Tibial nerve (tissue), 4 donors: ENCODE data around the gene GRIK3. TPM values are rescaled to one million over a fixed set of nuclear protein-coding genes. Genes with fewer than 3 reads are reported as not detected.
"Not testable (repeated sequence)": the region's sequence is repeated elsewhere in the genome, so short reads cannot be mapped to it uniquely, and the experiment has no call there.

Experiments
- DNase-seq, 2 donors: peaks; one replicate each; pipeline ENCODE4 v3.0.0-alpha.2; 2019; ENCODE audit warnings: low spot score in 2 of 2
- H3K27ac ChIP-seq, 4 donors: fragments of 200-600 bp; sonication (generic) in 3 of 4; one replicate each; pipeline ENCODE4 v1.5.1; 2017 to 2019; ENCODE audit warnings: mild to moderate bottlenecking in 1 of 4
- H3K27me3 ChIP-seq, 2 donors: fragments of 200-600 bp; sonication (generic) in 1 of 2; one replicate each; pipeline versions ENCODE4 v1.5.1 to v1.6.0; 2017 to 2019
- H3K36me3 ChIP-seq, 3 donors: fragments of 200-600 bp; sonication (generic); one replicate each; pipeline ENCODE4 v1.5.1; 2018 to 2019
- H3K4me1 ChIP-seq, 4 donors: fragments of 200-600 bp; sonication (generic) in 3 of 4; one replicate each; pipeline ENCODE4 v1.5.1; 2017 to 2019
- H3K4me3 ChIP-seq, 4 donors: fragments of 200-600 bp; sonication (generic) in 3 of 4; one replicate each; pipeline ENCODE4 v1.5.1; 2017 to 2019; ENCODE audit warnings: mild to moderate bottlenecking in 1 of 4, moderate library complexity in 1 of 4
- H3K9me3 ChIP-seq, 4 donors: fragments of 200-600 bp; sonication (generic) in 3 of 4; one replicate each; pipeline ENCODE4 v1.5.1; 2017 to 2019
- EP300 ChIP-seq, 2 donors: sonication (generic); formaldehyde crosslinking; IDR thresholded peaks; one replicate each; pipeline ENCODE4 v1.6.1; 2017; ENCODE audit warnings: antibody characterized with exemption in 2 of 2, mild to moderate bottlenecking in 1 of 2
- POLR2A ChIP-seq, 2 donors: fragments of 450-650 bp; IDR thresholded peaks; one replicate each; pipeline ENCODE4 v1.6.1; 2017; ENCODE audit warnings: antibody characterized with exemption in 2 of 2, mild to moderate bottlenecking in 2 of 2, moderate library complexity in 2 of 2
- WGBS, 2 donors: methylation state at CpG; one replicate each; pipeline ENCODE4 v1.1.5; 2018; 5-methylcytosine and 5-hydroxymethylcytosine counted together
- total RNA-seq, 4 donors: library from RNA; depleted of rRNA; stranded (reverse); fragments of >200 nt; gene quantifications; one replicate each; pipeline ENCODE4 v1.1.0, GENCODE V29; 2016
- TF ChIP-seq, protein P1 (sequence below), 5 experiments: fragments of 200-600 bp in 3 of 5; fragments of 450-650 bp in 2 of 5; sonication (generic) in 3 of 5; IDR thresholded peaks; one replicate each; pipeline ENCODE4 v1.5.1; 2016 to 2019; ENCODE audit warnings: antibody characterized with exemption in 5 of 5, mild to moderate bottlenecking in 3 of 5, moderate library complexity in 2 of 5

The GRIK3 gene
- total RNA-seq, 4 donors from 2014 or later: 12.8 to 26.2 (median 21.7) TPM

DNA sequence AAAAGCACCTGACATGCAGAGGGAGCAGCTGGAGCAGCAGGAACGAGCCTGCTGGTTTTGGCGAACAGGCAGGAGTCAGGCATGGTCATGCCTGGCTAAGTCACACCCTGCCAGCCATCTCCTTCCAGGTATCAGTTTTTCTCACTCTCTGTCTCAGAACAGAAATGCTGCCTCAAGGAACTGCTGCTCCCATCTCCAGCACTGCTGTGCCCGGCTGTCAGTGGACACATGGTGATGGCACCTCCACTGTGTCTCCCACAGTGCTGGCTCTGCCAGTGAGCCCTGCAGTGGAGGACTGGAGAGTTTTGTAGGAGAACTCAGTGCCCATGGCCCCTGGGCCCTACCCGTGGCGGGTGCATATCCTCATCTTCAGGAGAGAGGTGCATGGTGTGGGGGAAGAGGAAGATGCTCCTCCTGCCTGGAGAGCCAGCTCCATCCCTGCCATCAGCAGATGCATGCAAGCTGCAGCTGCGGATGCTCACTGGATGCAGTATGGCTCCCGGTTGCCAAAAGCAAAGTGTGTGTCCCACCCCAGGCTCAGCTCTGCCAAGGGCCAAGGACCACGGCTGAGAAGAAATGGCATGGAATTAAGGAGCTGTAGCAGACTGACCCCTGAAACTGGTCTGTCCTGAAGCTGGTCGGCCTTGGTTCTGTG lies 114.7 kb downstream of the GRIK3 start:
- no peak overlapping the region for H3K27ac ChIP-seq
- no peaks in the 10 kb centered on the region for H3K36me3 ChIP-seq
- no peak overlapping the region for H3K4me3 ChIP-seq
- no peaks in the 10 kb centered on the region for H3K9me3 ChIP-seq
- 73 to 75% methylated on average over 8 to 9 of the region's 9 CpGs for WGBS, 2 donors
- DNase-seq: no peak
- TF ChIP-seq, protein P1, sequence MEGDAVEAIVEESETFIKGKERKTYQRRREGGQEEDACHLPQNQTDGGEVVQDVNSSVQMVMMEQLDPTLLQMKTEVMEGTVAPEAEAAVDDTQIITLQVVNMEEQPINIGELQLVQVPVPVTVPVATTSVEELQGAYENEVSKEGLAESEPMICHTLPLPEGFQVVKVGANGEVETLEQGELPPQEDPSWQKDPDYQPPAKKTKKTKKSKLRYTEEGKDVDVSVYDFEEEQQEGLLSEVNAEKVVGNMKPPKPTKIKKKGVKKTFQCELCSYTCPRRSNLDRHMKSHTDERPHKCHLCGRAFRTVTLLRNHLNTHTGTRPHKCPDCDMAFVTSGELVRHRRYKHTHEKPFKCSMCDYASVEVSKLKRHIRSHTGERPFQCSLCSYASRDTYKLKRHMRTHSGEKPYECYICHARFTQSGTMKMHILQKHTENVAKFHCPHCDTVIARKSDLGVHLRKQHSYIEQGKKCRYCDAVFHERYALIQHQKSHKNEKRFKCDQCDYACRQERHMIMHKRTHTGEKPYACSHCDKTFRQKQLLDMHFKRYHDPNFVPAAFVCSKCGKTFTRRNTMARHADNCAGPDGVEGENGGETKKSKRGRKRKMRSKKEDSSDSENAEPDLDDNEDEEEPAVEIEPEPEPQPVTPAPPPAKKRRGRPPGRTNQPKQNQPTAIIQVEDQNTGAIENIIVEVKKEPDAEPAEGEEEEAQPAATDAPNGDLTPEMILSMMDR (IDR thresholded peaks at IDR 0.05): no peak
- no peak for TF ChIP-seq POLR2A (IDR thresholded peaks at IDR 0.05)
- no peak for TF ChIP-seq EP300 (IDR thresholded peaks at IDR 0.05)
- no peaks in the 10 kb centered on the region for H3K27me3 ChIP-seq
- H3K4me1 ChIP-seq: peaks cover 0 to 6% (median 0%) of the 10 kb centered on the region in 4 donors

DNA sequence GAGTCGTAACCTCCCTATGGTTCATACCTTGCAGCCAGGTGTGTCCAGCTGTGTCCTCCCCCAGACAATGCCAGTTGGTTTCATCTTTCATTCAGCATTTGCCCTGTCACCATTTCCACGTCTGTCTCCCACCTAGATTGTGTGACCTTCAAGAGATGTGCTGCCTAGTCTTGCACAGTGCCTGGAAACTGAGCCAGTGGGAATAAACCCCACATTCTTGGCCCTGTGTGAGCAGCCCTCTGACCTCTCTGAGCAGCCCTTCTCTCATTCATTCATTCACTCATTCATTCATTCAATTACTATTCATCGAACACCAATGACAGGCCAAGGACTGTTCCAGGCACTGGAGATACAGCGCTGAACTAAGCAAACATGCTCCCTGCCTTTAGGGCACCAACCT lies 115.7 kb downstream of the GRIK3 start:
- WGBS, 2 donors: 88% methylated on average over 4 of the region's 4 CpGs
- Histone ChIP-seq H3K4me3 (no peak overlapping the region), H3K4me1 (peaks cover 0 to 9% (median 0%) of the 10 kb centered on the region in 4 donors), H3K27ac (no peak overlapping the region), H3K27me3 (no peaks in the 10 kb centered on the region), H3K36me3 (no peaks in the 10 kb centered on the region), H3K9me3 (no peaks in the 10 kb centered on the region)
- TF ChIP-seq POLR2A (IDR thresholded peaks at IDR 0.05): no peak
- TF ChIP-seq EP300 (IDR thresholded peaks at IDR 0.05): no peak
- TF ChIP-seq, protein P1 (IDR thresholded peaks at IDR 0.05): no peak
- DNase-seq: no peak

DNA sequence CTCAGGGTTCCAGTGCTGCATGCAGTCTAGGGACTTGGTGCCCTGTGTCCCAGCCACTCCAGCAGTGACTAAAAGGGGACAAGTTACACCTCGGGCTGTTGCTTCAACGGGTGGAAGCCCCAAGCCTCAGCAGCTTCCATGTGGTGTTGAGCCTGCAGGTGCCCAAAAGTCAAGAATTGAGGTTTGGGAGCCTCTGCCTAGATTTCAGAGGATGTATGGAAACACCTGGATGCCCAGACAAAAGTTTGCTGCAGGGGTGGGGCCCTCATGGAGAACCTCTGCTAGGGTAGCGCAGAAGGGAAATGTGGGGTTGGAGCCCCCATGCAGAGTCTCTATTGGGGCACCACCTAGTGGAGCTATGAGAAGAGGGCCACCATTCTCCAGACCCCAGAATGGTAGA lies 117.8 kb downstream of the GRIK3 start:
- not testable (repeated sequence) for H3K36me3 ChIP-seq, DNase-seq, H3K4me3 ChIP-seq, H3K27ac ChIP-seq, H3K27me3 ChIP-seq, H3K9me3 ChIP-seq
- peaks cover 0 to 25% (median 0%) of the 10 kb centered on the region in 4 donors for H3K4me1 ChIP-seq
- 95 to 100% methylated on average over 3 of the region's 3 CpGs for WGBS, 2 donors

DNA sequence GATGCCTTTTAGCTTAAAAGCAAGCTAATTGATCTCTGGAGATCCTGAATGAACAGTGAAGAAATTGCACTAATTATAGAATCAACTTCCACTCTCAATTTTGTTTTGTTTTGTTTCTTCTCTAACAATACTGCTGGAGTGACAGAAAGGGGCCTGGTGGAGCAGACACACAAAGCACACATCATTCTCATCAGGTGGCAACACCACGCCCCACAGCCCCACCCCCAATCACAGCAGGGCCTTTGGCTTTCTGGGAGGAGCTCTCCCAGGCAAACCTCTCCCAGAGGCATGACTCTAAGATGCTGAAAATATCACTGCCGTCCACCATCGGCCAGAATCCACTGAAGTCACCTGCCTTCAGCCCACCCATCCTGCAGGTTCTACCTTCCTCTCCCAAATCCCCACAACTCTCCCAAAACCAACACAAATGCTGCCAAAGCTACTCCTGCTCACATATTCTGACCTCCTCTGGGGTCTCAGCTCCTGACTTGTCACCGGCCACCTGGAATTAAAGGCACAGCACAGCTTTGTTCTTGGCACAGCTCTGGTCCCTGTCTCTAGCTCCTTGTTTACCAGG lies 120.7 kb downstream of the GRIK3 start:
- Histone ChIP-seq H3K27ac (no peak overlapping the region), H3K36me3 (no peaks in the 10 kb centered on the region), H3K4me3 (no peak overlapping the region), H3K4me1 (peaks cover 0 to 28% (median 0%) of the 10 kb centered on the region in 4 donors), H3K27me3 (no peaks in the 10 kb centered on the region), H3K9me3 (no peaks in the 10 kb centered on the region)
- WGBS, 2 donors: 20 to 33% methylated on average over 4 of the region's 4 CpGs
- no peak for DNase-seq
- TF ChIP-seq POLR2A (IDR thresholded peaks at IDR 0.05) (no peak), EP300 (IDR thresholded peaks at IDR 0.05) (no peak)
- TF ChIP-seq, protein P1 (IDR thresholded peaks at IDR 0.05): no peak

- Histone ChIP-seq H3K4me1 (peaks cover 0 to 28% (median 0%) of the 10 kb centered on the region in 4 donors), H3K27ac (no peak overlapping the region), H3K9me3 (no peaks in the 10 kb centered on the region), H3K36me3 (no peaks in the 10 kb centered on the region), H3K27me3 (no peaks in the 10 kb centered on the region), H3K4me3 (no peak overlapping the region)
- no peak for DNase-seq
- 43 to 66% methylated on average over 4 to 5 of the region's 5 CpGs for WGBS, 2 donors
- TF ChIP-seq, protein P1 (IDR thresholded peaks at IDR 0.05): no peak
- no peak for TF ChIP-seq EP300 (IDR thresholded peaks at IDR 0.05)
- no peak for TF ChIP-seq POLR2A (IDR thresholded peaks at IDR 0.05)
Measured at GRCh38 chr1:36913016-36913415, 121.3 kb downstream of the GRIK3 start.
